Embryonic facial prominence (tissue), 1 donor: ENCODE measurements around the gene PTGIR.
"Not testable (repeated sequence)": the region's sequence is repeated elsewhere in the genome, so short reads cannot be mapped to it uniquely, and the experiment has no call there.

ENCODE experiments used
- DNase-seq: peaks from one replicate; pipeline ENCODE4 v3.0.0-alpha.2; 2016; ENCODE audit errors: extremely low spot score

The PTGIR gene

GRCh38 chr19:46639358-46640182, 14.7 kb upstream of the PTGIR start:
- peak; percentile 83 for DNase-seq

DNA sequence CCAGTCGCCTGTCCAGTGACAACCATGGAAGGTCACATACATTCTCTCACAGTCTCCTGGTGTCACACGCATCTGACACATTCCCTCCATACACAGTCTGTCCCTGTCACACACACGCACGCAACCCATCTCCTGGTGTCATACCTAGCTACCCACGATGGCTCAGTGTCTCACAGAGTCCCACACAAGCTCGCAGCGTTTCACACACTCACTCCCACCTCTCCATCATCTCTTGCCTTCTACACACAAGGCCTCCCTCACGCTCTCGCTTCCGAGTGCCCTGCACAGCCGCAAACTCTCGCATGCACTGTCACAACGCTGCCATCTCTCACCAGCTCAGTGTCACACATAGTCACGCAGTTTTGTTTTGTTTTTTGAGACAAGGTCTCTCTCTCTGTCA, 12.3 kb upstream of the PTGIR start:
- DNase-seq: no peak

- DNase-seq: no peak
These were observed 11.3 kb upstream of the PTGIR start, which contains the start of gene GNG8 for GRCh38 chr19:46635920-46636761. TSS of gene GNG8 (minus strand) at chr19:46636202. CDS start at chr19:46634682, 1,520 bp downstream.

DNA sequence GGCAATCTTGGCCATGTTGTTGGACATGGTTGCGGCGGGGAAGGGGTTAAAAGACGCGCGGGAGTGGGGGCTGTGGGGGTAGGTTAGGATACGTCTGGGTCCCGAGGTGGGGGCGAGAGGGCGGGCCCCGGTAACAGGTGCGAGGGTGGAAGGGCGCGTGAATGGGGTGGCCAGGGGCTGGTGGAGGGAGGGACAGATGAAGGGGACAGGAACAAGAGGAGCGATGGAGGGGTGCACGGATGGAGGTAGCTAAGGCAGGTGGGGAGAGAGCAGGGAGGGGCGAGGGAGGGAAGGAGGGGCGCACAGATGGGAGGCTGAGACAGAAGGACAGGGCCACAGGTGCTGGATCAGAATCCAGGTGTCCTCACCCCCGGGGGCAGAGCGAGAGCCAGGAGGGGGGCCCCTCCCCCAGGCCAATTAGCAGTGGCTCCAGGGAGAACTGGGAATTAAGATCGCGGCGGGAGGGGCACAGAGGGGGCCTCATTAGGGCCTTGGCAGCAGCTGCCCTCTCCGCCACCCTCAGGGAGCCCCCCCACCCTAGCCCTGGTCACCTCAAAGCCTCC, 9.8 kb upstream of the PTGIR start:
- DNase-seq: no peak

- peak; percentile 53 for DNase-seq
These were observed 9.3 kb upstream of the PTGIR start for GRCh38 chr19:46634045-46634655.

DNA sequence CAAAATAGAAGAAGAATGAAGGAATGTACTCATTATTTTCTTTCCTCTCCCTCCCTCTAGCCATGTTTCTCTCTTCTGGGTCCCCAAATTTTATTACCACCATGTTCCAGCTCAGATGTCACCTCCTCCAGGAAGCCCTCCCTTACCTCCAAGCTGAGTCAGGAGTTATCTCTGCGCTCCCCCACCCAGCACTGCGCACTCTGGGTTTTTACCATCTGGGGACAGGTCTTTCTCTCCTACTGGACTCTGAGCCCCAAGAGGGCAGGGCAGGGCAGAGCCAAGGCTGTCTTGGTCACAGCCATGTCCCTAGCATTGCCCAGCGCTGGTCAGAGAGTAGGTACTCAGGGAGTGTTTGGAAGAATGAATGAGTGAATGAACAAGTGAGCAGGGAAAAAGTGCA, 8.2 kb upstream of the PTGIR start:
- no peak for DNase-seq

DNA sequence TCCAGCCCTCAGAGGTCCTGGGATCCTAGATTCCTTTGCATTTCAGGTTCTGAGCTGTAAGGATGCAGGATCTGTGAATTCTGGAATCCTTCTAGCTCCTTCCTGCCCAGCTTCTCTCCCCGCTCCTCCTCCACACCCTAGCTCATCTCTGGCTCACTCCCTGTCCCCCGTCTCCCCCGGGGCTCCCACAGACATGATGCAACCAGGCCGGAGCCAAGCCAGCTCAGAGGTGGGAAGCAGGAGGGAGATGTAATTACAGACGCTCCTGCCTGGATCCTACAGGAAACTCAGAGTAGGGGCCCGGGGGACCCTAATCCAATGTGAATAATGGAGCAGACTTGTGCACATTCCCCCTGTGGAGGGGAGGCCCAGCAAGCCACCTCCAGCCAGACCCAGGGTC, 6.6 kb upstream of the PTGIR start:
- DNase-seq: no peak

GRCh38 chr19:46630586-46631205, 5.8 kb upstream of the PTGIR start:
- DNase-seq: no peak

GRCh38 chr19:46629546-46630025, 4.7 kb upstream of the PTGIR start:
- DNase-seq: no peak

- DNase-seq: not testable (repeated sequence)
These were observed 4.1 kb upstream of the PTGIR start for GRCh38 chr19:46628970-46629369.

DNA sequence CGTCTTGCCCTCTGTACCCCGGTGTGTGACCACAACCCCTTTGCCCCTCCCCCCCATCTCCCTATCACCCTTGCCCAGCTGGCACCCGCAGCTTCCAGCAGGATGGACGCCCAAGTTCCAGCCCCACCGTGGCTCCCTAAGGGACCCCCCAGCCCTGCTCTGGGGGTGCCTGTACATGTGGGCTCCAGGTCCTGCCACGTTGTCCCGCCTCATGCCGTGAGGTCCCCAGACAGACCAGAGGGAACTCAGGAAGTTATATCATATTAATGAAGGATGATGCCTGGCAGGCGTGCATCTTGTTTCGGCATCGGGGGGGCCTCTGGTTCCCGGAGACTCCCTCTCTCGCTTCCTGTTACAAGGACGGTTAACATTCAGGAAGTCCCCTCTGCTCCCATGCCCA, 1.6 kb upstream of the PTGIR start:
- DNase-seq: no peak

DNA sequence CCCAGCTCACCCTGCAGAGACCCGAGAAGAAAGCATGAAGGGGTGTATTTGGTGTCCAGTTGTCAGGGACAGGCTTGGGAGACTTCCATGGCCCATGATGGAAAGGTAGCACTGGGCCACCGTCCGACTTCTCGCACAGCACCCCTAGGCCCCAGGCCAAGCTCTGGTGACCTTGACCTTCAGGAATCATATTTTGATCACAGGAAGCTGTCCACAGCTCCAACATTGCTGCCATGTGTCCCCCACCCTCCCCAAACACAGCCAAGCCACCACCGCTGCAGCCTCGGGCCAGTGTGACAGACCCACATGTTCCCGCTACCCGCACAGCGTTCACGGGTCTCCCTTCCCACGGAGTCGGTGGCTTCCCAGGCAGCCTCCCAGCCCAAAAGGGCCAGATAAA, 842 bp upstream of the PTGIR start:
- no peak for DNase-seq

DNA sequence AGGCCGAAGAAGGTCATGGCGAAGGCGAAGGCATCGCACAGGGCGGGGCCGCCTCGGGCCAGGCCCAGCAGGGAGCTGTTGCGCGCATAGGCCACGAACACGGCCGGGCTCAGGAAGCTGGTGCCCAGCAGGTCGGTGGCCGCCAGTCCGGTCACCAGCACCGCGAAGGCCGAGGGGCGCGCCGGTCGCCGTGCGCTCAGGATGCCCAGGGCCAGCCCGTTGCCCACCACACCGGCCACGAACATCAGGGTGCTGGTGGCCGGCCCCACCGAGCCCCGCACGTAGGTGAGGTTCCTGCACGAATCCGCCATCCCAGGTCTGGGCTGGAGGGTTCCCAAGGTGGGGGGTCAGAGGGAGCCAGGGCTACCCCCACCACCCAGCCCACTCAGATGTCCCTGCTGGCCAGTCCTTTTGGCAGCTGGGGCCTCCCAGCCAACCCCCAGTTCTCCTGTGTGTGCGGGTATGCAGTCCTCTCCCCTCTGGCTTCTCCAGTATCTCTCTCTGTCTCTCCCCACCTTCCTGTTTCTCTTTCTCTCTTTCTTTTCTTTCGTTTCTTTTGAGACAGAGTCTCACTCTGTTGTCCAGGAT, 880 bp downstream of the PTGIR start:
- DNase-seq: no peak

DNA sequence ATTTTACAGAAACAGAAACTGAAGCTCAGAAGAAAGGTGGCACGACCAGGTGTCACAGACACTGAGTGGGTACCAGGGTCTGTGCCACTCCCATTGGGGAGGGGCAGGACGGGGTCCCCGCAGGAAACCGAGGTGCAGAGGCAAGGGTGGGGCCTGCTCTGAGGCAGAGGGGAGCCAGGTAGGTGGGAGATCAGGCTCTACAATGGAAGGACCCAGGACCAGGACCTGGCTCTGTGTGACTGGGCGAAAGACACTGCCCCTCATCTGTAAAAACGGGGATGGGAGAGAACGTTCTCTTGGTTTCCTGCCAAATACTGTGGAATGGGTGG, 2.8 kb downstream of the PTGIR start:
- no peak for DNase-seq

GRCh38 chr19:46621191-46622117, 3.4 kb downstream of the PTGIR start:
- DNase-seq: no peak

DNA sequence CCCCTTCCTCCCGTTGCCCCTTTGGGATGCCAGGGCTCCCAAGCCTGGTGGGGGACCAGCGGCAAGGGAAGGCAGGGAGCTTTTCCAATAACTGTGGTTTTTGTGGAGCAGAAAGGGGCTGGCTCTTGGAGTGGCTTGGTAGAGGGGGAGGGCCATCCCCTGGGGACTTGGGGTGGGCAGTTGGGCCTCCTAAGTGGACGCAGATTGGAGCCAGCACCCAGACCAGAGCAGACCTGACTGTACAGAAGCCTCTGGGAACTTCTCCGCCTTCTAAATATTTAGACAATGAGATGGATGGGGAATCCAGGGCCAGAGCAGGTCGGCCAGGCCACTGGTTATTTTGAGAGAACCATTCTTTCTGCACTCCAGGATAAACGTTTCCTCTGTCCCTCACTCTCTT, 4.2 kb downstream of the PTGIR start:
- DNase-seq: no peak

DNA sequence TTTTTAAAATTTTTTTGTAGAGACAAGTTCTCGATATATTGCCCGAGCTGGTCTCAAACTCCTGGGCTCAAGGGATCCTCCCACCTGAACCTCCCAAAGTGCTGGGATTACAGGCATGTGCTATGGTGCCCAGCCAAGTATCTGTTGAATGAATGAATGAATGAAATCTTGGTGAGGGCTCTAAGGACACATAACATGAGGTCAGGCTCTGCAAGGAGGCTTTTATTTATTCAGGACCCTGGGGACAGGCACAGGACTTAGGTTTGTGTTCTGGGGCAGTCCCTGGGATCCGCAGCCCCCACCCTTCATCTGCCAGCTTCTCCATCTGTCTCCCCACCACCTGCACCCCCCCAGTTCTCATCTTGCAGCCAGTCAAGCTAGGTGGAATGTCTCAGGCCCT, 4.6 kb downstream of the PTGIR start:
- DNase-seq: no peak

DNA sequence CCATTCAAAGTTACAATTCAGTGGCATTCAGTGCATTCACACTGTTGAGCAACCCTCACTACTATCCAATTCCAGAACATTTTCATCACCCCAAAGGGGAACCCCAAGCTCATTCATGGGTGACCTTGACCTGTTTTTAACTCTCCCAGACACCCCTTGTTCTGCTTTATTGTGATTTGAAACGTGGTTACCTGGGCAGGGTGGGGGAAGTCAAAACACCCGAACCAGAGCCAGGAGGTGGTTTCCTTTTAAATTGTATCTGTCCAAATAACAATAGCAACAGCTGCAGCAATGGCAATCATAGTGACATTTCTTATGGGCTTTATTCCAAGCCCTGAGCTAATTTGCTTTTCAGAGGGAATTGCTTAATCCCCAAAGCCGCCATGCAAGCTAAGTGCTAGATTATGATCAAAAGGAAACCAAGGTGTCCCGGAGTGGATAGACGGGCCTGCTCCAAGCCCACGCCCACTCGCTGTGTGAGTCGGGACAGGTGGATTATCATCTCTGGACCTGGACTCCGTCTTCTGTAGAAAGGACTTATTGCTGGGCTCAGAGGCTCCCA, 6.1 kb downstream of the PTGIR start:
- DNase-seq: no peak

DNA sequence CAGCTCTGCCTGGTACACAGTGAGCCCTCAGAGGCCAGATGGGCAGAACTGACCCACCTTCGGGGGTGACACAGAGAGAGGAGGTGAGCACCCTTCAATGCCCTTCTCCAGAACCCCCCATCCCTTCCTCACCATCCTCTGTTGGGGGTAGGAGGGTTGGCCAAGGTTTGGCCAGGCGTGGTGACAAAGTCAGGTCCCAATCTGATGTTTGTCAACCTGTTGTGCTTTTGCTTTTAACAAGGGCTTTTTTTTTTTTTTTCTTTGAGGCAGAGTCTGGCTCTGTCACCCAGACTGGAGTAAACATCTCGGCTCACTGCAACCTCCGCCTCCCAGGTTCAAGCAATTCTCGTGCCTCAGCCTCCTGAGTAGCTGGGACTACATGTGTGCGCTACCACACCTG, 7.3 kb downstream of the PTGIR start:
- no peak for DNase-seq
